Measurements from ENCODE around the gene MED10. TPM values are rescaled to one million over a fixed set of nuclear protein-coding genes. Genes with fewer than 3 reads are reported as not detected.

Gene MED10
- total and polyA plus RNA-seq, 2 of the 4 experiments (the other 2 are of a cell fraction): 9.1 to 60.0 TPM

DNA sequence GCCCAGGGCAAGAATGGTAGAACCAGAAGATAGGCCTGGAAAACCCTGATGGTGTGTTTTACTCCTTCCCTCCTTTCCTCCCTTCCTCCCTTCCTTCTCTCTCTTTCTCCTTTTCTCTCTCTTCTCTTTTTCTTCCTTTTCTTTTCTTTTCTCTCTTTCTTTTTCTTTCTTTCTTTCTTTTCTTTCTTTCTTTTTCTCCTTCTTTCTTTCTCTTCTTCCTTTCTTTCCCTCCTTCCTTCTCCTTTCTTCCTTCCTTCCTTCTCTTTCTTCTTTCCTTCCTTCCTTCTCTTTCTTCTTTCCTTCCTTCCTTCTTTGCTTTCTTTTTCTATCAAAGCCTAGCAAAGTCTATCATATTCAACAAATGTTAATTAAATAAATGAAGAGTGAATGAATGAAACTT, 46.4 kb upstream of the MED10 start:
- no peak overlapping the region for H3K18ac ChIP-seq (ENCODE audit: low read depth, low read length)
- TF ChIP-seq POLR2A (IDR thresholded peaks at IDR 0.05; ENCODE audit: low read depth, low read length) (no peak), SMC3 (IDR thresholded peaks at IDR 0.05; ENCODE audit: low read depth, low read length) (no peak), MXI1 (IDR thresholded peaks at IDR 0.05; ENCODE audit: borderline replicate concordance, low read depth, low read length) (no peak), BHLHE40 (IDR thresholded peaks at IDR 0.05; ENCODE audit: low read depth, low read length) (no peak), RCOR1 (IDR thresholded peaks at IDR 0.05; ENCODE audit: insufficient replicate concordance, low read length) (no peak), RAD21 (IDR thresholded peaks at IDR 0.05; ENCODE audit: low read length) (no peak), FOS (IDR thresholded peaks at IDR 0.05; ENCODE audit: low read depth, low read length) (no peak), CEBPB (IDR thresholded peaks at IDR 0.05; ENCODE audit: low read depth, low read length) (no peak), MAFK (IDR thresholded peaks at IDR 0.05; ENCODE audit: low read depth, low read length) (no peak), NFE2L2 (IDR thresholded peaks at IDR 0.05; ENCODE audit: low read depth, low read length) (no peak)
- TF ChIP-seq, protein P1, sequence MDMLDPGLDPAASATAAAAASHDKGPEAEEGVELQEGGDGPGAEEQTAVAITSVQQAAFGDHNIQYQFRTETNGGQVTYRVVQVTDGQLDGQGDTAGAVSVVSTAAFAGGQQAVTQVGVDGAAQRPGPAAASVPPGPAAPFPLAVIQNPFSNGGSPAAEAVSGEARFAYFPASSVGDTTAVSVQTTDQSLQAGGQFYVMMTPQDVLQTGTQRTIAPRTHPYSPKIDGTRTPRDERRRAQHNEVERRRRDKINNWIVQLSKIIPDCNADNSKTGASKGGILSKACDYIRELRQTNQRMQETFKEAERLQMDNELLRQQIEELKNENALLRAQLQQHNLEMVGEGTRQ (IDR thresholded peaks at IDR 0.05; ENCODE audit: low read depth, low read length): no peak
- TF ChIP-seq, protein P2, sequence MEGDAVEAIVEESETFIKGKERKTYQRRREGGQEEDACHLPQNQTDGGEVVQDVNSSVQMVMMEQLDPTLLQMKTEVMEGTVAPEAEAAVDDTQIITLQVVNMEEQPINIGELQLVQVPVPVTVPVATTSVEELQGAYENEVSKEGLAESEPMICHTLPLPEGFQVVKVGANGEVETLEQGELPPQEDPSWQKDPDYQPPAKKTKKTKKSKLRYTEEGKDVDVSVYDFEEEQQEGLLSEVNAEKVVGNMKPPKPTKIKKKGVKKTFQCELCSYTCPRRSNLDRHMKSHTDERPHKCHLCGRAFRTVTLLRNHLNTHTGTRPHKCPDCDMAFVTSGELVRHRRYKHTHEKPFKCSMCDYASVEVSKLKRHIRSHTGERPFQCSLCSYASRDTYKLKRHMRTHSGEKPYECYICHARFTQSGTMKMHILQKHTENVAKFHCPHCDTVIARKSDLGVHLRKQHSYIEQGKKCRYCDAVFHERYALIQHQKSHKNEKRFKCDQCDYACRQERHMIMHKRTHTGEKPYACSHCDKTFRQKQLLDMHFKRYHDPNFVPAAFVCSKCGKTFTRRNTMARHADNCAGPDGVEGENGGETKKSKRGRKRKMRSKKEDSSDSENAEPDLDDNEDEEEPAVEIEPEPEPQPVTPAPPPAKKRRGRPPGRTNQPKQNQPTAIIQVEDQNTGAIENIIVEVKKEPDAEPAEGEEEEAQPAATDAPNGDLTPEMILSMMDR (conservative IDR thresholded peaks at IDR 0.05; ENCODE audit: low read depth, low read length): no peak
- H2AK9ac ChIP-seq (replicated peaks; ENCODE audit: low read depth, low read length, poor library complexity): no peak overlapping the region
- H3K4ac ChIP-seq (ENCODE audit: low read depth, low read length): no peak overlapping the region
- H2BK120ac ChIP-seq (ENCODE audit: low read depth, low read length): no peak overlapping the region
- no peak overlapping the region for H2AK5ac ChIP-seq (ENCODE audit: low read depth, low read length)
- no peaks in the 10 kb centered on the region for H3K36me3 ChIP-seq (ENCODE audit: control insufficient read depth, insufficient read depth, low read length)
- no peaks in the 10 kb centered on the region for H4K20me1 ChIP-seq (ENCODE audit: insufficient read depth, low read length)
- ChIA-PET CTCF (interaction anchor here (0.7 kb wide), 1 partner anchor 124 kb away, joined by 3 read pairs; no protein-coding TSS in a partner anchor), POLR2A (ENCODE audit: unreplicated experiment) (no interaction called here)
- in situ Hi-C loops (cut with MboI; ENCODE audit: low sequenced_read_pairs) (no loop called here), dilution Hi-C loops (cut with HindIII; ENCODE audit: low sequenced_read_pairs, unreplicated experiment) (no loop called here), intact Hi-C loops (cut with micrococcal nuclease) (no loop called here)
- no peak overlapping the region for H3K4me2 ChIP-seq (ENCODE audit: low read depth, low read length)
- H3K4me3 ChIP-seq (ENCODE audit: insufficient read depth, low read depth, low read length): no peak overlapping the region
- no peak overlapping the region for H2BK20ac ChIP-seq (ENCODE audit: low read depth, low read length)
- BruUV-seq (replicated peaks): no TSS peak
- no peak overlapping the region for H3K27ac ChIP-seq (ENCODE audit: insufficient read depth, low read length)
- H2AFZ ChIP-seq (replicated peaks; ENCODE audit: low read length, poor library complexity): no peak overlapping the region
- H3K56ac ChIP-seq (ENCODE audit: extremely low read depth, insufficient read depth, low read length): no peak overlapping the region
- DNase-seq: no peak
- H3K9me3 ChIP-seq (ENCODE audit: control insufficient read depth, insufficient read depth, low read length): no peaks in the 10 kb centered on the region
- H3K14ac ChIP-seq (replicated peaks; ENCODE audit: low read depth, low read length): no peak overlapping the region
- no peak overlapping the region for H4K5ac ChIP-seq (ENCODE audit: low read depth, low read length)
- no peaks in the 10 kb centered on the region for H3K79me1 ChIP-seq (ENCODE audit: low read depth in 1 of 2, low read length in 2 of 2)
- no peak overlapping the region for H3K9ac ChIP-seq (ENCODE audit: low read depth, low read length)
- H4K91ac ChIP-seq (ENCODE audit: insufficient read depth, low read depth, low read length): no peak overlapping the region
- no peaks in the 10 kb centered on the region for H3K4me1 ChIP-seq (ENCODE audit: control insufficient read depth, insufficient read depth, low read length)
- no peak for ATAC-seq (ENCODE audit: low read depth)
- H2BK15ac ChIP-seq (ENCODE audit: low read depth, low read length): no peak overlapping the region
- no peaks in the 10 kb centered on the region for H3K9me1 ChIP-seq (ENCODE audit: insufficient read depth, low read length)
- H4K8ac ChIP-seq (ENCODE audit: low read depth in 2 of 2, low read length in 2 of 2): no peak overlapping the region
- no peak overlapping the region for H2BK5ac ChIP-seq (ENCODE audit: low read depth, low read length, poor library complexity, severe bottlenecking)
- H3K27me3 ChIP-seq (ENCODE audit: control insufficient read depth, insufficient read depth, low read length): no peaks in the 10 kb centered on the region
- H3K23ac ChIP-seq (ENCODE audit: low read depth, low read length): no peak overlapping the region

Data from IMR-90 (cell line).